Heart left ventricle (tissue), 13 donors: Measurements from ENCODE around the gene KIRREL3.

Source experiments
- CTCF ChIP-seq, 12 donors: fragments of 200-600 bp; sonication (generic) in 4 of 12; IDR thresholded peaks; one replicate each; pipeline versions ENCODE4 v1.5.0 to v1.8.0; 2018 to 2022; ENCODE audit warnings: antibody characterized with exemption in 12 of 12, mild to moderate bottlenecking in 5 of 12
- POLR2A ChIP-seq, 2 donors: fragments of 450-650 bp; IDR thresholded peaks; one replicate each; pipeline ENCODE4 v1.6.1; 2017; ENCODE audit warnings: antibody characterized with exemption in 2 of 2, mild to moderate bottlenecking in 2 of 2, moderate library complexity in 2 of 2
- donor health status: ischemic (EF 13 %, LVEDD 7.1; RV severe dilation, severe dysfunction).
- donor health status: DM: no; HTN: yes; CAD: no.
- donor health status: DM: no; HTN: no; CAD: no.
- donor health status: ischemic (EF 25% LVEDD 6.9; RV normal size, moderate dysfunction).
- donor health status: ischemic (EF 25% LVEDD 5.7; RV mildly dilated, moderate dysfunction).
- donor health status: ischemic (EF 35%, LVEDD 5.7; RV mildly dilated, moderate dysfunction).
- donor health status: nonischemic (EF 11% LVEDD 7.7; RV severe dilation, severe dysfunction).
- donor health status: DM: yes; HTN: yes; CAD: no.
- donor health status: PGD.
- donor health status: ischemic (EF 29% LVEDD 5.4; RV normal size, mild dysfunction).
- donor health status: nonischemic (EF 23%, LVEDD 6.1; RV moderate dilation, normal function).

- TF ChIP-seq CTCF (IDR thresholded peaks at IDR 0.05) = no peak
- no peak for TF ChIP-seq POLR2A (IDR thresholded peaks at IDR 0.05)
These were observed 18.2 kb upstream of the KIRREL3 start for GRCh38 chr11:127018683-127019279.
